Skeletal muscle tissue (tissue), 1 donor: ENCODE measurements around the gene TMTC3. TPM values are rescaled to one million over a fixed set of nuclear protein-coding genes. Genes with fewer than 3 reads are reported as not detected.

Experiments used
- total RNA-seq: library from RNA; depleted of rRNA; stranded (reverse); fragments of >200 nt; gene quantifications from one replicate; pipeline ENCODE4 v1.2.3, GENCODE V29; 2014

Gene TMTC3
- total RNA-seq, 1 donor from 2014 or later, result 13.6 TPM

Other genes starting within 250 kb of the TMTC3 start
- not detected for gene C12orf50, start 112.9 kb upstream of the TMTC3 start, total RNA-seq
- 12.0 TPM for gene CEP290, start 219 bp upstream of the TMTC3 start, total RNA-seq